ENCODE results near the gene MIDN. TPM values are rescaled to one million over a fixed set of nuclear protein-coding genes. Genes with fewer than 3 reads are reported as not detected.

Gene MIDN
- total and polyA plus RNA-seq, 5 donors from 2014 or later: 1.4 to 126 (median 2.1) TPM

- Histone ChIP-seq H3K36me3 (ENCODE audit: control insufficient read depth, insufficient read depth, low read length) (peaks cover 43% of the 10 kb centered on the region), H3K4me3 (ENCODE audit: low read depth, low read length) (no peak overlapping the region), H3K9me3 (ENCODE audit: control insufficient read depth in 2 of 2, low read length in 2 of 2) (no peaks in the 10 kb centered on the region), H3K27me3 (ENCODE audit: control insufficient read depth, insufficient read depth, low read length) (no peaks in the 10 kb centered on the region), H3K4me1 (ENCODE audit: control insufficient read depth, insufficient read depth, low read length, poor library complexity, severe bottlenecking) (peaks cover 86% of the 10 kb centered on the region), H3K27ac (ENCODE audit: insufficient read depth, low read length, poor library complexity, severe bottlenecking) (peak overlapping the region; percentile 85)
- Mint-ChIP-seq H3K4me1 (peaks cover 0 to 66% (median 37%) of the 10 kb centered on the region in 4 donors), H3K36me3 (peaks cover 37% of the 10 kb centered on the region), H3K27ac (peak overlapping the region; percentile 32 to 95 (median 82)), H3K27me3 (peaks cover 9% of the 10 kb centered on the region), H3K9me3 (peaks cover 0 to 2% (median 0%) of the 10 kb centered on the region in 7 donors), H3K4me3 (peak overlapping the region; percentile 89 to 96 (median 92))
- DNase-seq: no peak
- ATAC-seq (ENCODE audit: low read depth in 2 of 2): no peak
These were observed 23.4 kb downstream of the MIDN start for GRCh38 chr19:1271528-1272422.

DNA sequence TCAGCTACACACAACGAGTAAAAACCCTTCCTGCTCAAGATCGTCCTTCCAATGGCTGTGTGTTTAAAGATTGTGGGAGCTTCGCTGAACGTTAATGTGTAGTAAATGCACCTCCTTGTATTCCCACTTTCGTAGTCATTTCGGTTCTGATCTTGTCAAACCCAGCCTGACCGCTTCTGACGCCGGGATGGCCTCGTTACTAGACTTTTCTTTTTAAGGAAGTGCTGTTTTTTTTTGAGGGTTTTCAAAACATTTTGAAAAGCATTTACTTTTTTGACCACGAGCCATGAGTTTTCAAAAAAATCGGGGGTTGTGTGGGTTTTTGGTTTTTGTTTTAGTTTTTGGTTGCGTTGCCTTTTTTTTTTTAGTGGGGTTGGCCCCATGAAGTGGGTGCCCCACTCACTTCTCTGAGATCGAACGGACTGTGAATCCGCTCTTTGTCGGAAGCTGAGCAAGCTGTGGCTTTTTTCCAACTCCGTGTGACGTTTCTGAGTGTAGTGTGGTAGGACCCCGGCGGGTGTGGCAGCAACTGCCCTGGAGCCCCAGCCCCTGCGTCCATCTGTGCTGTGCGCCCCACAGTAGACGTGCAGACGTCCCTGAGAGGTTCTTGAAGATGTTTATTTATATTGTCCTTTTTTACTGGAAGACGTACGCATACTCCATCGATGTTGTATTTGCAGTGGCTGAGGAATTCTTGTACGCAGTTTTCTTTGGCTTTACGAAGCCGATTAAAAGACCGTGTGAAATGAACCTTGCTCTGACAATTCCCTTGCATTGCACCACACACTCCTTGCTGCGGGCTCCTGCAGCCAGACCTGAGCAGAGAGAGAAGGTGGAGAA, 24.3 kb downstream of the MIDN start:
- H3K4me1 Mint-ChIP-seq: peaks cover 0 to 63% (median 39%) of the 10 kb centered on the region in 4 donors
- ATAC-seq (ENCODE audit: low read depth in 2 of 2) (no peak), DNase-seq (no peak)
- peak overlapping the region; percentile 67 to 96 (median 70) for H3K4me3 Mint-ChIP-seq
- no peaks in the 10 kb centered on the region for H3K9me3 ChIP-seq (ENCODE audit: control insufficient read depth in 2 of 2, low read length in 2 of 2)
- peaks cover 43% of the 10 kb centered on the region for H3K36me3 ChIP-seq (ENCODE audit: control insufficient read depth, insufficient read depth, low read length)
- peak overlapping the region; percentile 23 for H3K27ac ChIP-seq (ENCODE audit: insufficient read depth, low read length, poor library complexity, severe bottlenecking)
- H3K4me3 ChIP-seq (ENCODE audit: low read depth, low read length): no peak overlapping the region
- H3K27ac Mint-ChIP-seq: peak overlapping the region in 2 of 3 donors; percentile 68 to 80
- peaks cover 0 to 2% (median 0%) of the 10 kb centered on the region in 7 donors for H3K9me3 Mint-ChIP-seq
- H3K27me3 Mint-ChIP-seq: peaks cover 9% of the 10 kb centered on the region
- H3K27me3 ChIP-seq (ENCODE audit: control insufficient read depth, insufficient read depth, low read length): no peaks in the 10 kb centered on the region
- H3K4me1 ChIP-seq (ENCODE audit: control insufficient read depth, insufficient read depth, low read length, poor library complexity, severe bottlenecking): peaks cover 80% of the 10 kb centered on the region
- H3K36me3 Mint-ChIP-seq: peaks cover 37% of the 10 kb centered on the region

DNA sequence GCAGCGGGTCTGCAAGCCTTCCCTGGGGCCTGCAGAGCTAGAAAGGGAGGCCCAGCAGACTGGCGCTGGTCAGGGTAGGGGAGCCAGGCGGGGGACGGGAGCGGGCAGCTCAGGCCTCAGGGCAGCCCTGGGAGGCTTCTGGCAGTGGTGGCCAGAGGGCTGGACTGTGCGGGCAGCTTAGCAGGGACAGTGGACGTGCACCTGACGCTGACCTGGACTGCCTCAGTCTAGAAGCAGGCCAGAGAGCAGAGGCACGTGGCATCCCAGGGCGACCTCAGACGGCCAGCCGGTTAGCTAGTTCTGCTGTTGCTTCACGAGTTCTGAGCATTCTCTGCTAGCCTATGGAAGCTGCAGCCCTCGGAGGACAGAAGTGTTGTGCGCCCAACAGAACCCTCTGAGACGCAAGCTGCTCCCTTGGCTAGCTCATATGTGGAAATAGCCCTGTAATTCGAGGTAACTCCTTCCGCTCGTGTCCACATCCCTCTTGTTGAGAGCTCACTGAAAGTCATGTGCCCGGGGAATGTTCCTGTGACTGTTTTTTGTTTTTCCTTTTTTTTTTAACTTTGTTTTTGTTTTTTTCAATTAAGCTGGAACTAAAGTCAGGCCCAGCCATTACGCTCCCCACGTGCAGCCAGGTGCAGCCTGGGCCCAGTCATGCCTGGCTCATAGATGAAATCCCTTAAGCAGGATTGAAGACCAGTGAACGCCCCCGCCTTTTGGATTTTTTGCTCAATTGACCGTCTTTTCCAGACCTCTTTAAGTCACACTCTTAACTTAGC, 25.1 kb downstream of the MIDN start:
- Histone ChIP-seq H3K27ac (ENCODE audit: insufficient read depth, low read length, poor library complexity, severe bottlenecking) (peak overlapping the region; percentile 96), H3K4me3 (ENCODE audit: low read depth, low read length) (no peak overlapping the region), H3K9me3 (ENCODE audit: control insufficient read depth in 2 of 2, low read length in 2 of 2) (no peaks in the 10 kb centered on the region), H3K4me1 (ENCODE audit: control insufficient read depth, insufficient read depth, low read length, poor library complexity, severe bottlenecking) (peaks cover 72% of the 10 kb centered on the region), H3K36me3 (ENCODE audit: control insufficient read depth, insufficient read depth, low read length) (peaks cover 43% of the 10 kb centered on the region), H3K27me3 (ENCODE audit: control insufficient read depth, insufficient read depth, low read length) (no peaks in the 10 kb centered on the region)
- Mint-ChIP-seq H3K27ac (peak overlapping the region; percentile 75 to 86 (median 80)), H3K9me3 (peaks cover 0 to 2% (median 0%) of the 10 kb centered on the region in 7 donors), H3K27me3 (peaks cover 9% of the 10 kb centered on the region), H3K4me1 (peaks cover 0 to 60% (median 38%) of the 10 kb centered on the region in 4 donors), H3K4me3 (peak overlapping the region; percentile 71 to 96 (median 80)), H3K36me3 (peaks cover 37% of the 10 kb centered on the region)
- DNase-seq (no peak), ATAC-seq (ENCODE audit: low read depth in 2 of 2) (no peak)

DNA sequence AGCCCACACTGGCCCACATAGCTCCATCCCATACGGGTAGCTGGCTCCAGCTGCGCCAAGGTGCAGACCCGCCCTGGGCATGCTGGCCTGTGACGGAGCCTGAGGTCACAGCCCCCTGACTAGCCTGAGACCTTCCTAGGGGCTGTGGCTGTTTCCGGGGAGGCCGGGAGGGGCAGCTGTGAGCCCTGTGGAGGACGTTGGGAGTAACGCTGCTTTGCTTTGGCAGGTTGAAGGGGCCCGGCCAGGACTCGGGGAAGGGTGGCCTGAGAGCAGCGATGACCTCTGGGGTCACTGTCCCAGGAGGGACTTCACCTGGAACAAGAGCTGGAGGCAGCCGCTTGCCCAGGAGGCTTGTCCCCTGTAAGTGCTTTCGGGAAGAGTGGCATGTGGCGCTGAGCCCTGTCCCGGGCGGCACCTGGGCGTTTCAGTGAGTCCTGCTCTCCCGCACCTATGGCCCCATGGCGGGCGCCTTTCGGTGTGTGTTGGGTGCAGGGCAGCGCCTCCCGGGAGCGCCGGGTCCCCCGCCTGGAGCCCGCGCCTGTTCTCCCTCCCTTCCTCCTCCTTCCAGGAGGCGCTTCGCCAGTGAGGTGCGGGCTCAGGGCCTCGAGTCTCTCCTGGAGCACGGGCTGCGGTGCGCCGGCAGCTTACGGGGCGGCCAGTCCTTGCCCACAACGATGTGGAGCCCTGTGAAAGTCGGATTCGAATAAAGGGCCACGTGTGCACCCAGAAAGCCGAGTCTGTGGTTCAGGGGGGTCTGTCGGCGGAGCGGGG, 25.9 kb downstream of the MIDN start:
- H3K9me3 Mint-ChIP-seq: no peaks in the 10 kb centered on the region
- no peaks in the 10 kb centered on the region for H3K27me3 ChIP-seq (ENCODE audit: control insufficient read depth, insufficient read depth, low read length)
- H3K27ac Mint-ChIP-seq: peak overlapping the region; percentile 20 to 86 (median 75)
- peaks cover 67% of the 10 kb centered on the region for H3K4me1 ChIP-seq (ENCODE audit: control insufficient read depth, insufficient read depth, low read length, poor library complexity, severe bottlenecking)
- H3K4me3 Mint-ChIP-seq: peak overlapping the region; percentile 71 to 96 (median 80)
- H3K36me3 ChIP-seq (ENCODE audit: control insufficient read depth, insufficient read depth, low read length): peaks cover 48% of the 10 kb centered on the region
- no peak for DNase-seq
- H3K9me3 ChIP-seq (ENCODE audit: control insufficient read depth in 2 of 2, low read length in 2 of 2): no peaks in the 10 kb centered on the region
- H3K36me3 Mint-ChIP-seq: peaks cover 37% of the 10 kb centered on the region
- no peak for ATAC-seq (ENCODE audit: low read depth in 2 of 2)
- peaks cover 4% of the 10 kb centered on the region for H3K27me3 Mint-ChIP-seq
- peak overlapping the region; percentile 96 for H3K27ac ChIP-seq (ENCODE audit: insufficient read depth, low read length, poor library complexity, severe bottlenecking)
- H3K4me1 Mint-ChIP-seq: peaks cover 0 to 53% (median 33%) of the 10 kb centered on the region in 4 donors
- H3K4me3 ChIP-seq (ENCODE audit: low read depth, low read length): no peak overlapping the region

DNA sequence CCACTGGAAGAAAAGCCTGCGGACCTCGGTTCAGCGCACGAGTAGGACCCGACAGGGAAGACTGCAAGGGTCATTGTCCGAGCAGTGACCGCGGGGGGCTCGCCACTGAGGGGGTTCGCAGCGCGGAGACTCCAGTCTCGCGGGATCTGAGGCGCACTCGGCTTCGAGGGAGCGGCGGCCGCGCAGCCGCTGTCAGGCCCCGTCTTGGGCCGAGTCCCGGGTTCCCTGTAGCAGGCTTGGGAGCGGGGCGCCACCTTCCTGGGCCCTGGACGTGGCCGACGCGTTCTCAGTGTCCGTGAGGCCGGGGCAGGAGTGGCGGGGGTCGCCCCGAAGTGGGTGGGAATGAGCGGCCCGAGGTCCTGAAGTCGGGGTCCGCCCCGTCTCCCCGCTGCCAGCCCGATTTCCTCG, 26.5 kb downstream of the MIDN start:
- Histone ChIP-seq H3K27ac (ENCODE audit: insufficient read depth, low read length, poor library complexity, severe bottlenecking) (peak overlapping the region; percentile 96), H3K4me3 (ENCODE audit: low read depth, low read length) (no peak overlapping the region), H3K4me1 (ENCODE audit: control insufficient read depth, insufficient read depth, low read length, poor library complexity, severe bottlenecking) (peaks cover 69% of the 10 kb centered on the region), H3K27me3 (ENCODE audit: control insufficient read depth, insufficient read depth, low read length) (no peaks in the 10 kb centered on the region), H3K36me3 (ENCODE audit: control insufficient read depth, insufficient read depth, low read length) (peaks cover 48% of the 10 kb centered on the region), H3K9me3 (ENCODE audit: control insufficient read depth in 2 of 2, low read length in 2 of 2) (no peaks in the 10 kb centered on the region)
- Mint-ChIP-seq H3K4me1 (peaks cover 0 to 55% (median 37%) of the 10 kb centered on the region in 4 donors), H3K27me3 (peaks cover 6% of the 10 kb centered on the region), H3K27ac (no peak overlapping the region), H3K4me3 (peak overlapping the region in 3 of 4 donors; percentile 13 to 96 (median 46)), H3K36me3 (peaks cover 41% of the 10 kb centered on the region), H3K9me3 (no peaks in the 10 kb centered on the region)
- no peak for ATAC-seq (ENCODE audit: low read depth in 2 of 2)
- DNase-seq: peak in 1 of 3 donors; percentile 43

DNA sequence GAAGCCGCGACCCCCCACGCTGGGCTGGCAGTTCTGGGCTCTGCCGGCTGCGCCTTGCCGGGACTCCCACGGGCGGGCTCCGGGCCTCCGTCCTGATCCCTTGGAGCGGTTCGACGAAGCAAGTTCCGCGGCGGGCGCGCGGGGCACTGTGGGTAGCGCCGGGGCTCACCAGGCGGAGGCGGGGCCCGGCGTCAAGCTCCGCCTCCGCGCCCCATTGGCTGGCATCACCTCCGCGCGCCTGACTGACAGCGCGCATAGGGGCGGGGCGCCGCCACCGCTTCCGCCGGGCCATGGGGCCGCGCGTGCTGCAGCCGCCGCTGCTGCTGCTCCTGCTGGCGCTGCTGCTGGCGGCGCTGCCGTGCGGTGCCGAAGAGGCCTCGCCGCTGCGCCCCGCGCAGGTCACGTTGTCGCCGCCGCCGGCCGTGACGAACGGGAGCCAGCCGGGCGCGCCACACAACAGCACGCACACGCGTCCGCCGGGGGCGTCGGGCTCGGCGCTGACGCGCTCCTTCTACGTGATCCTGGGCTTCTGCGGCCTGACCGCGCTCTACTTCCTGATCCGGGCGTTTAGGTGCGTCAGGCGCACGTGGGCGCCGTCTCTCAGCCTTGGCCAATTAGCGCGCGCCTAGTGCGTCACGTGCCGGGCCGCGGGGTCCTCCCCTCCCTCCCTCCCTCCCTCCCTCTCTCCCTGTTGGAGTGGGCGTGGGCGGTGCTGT, 27.0 kb downstream of the MIDN start, which contains the start of gene FAM174C:
Gene FAM174C (plus strand): TSS at position 271 of the 716 bp plus-strand sequence. CDS start 20 bp downstream, at position 291.
- Mint-ChIP-seq H3K36me3 (peaks cover 37% of the 10 kb centered on the region), H3K9me3 (no peaks in the 10 kb centered on the region), H3K27me3 (peaks cover 9% of the 10 kb centered on the region), H3K27ac (peak within 1 kb of the TSS; percentile 89 to 96 (median 90)), H3K4me1 (peaks cover 0 to 53% (median 36%) of the 10 kb centered on the region in 4 donors), H3K4me3 (peak within 1 kb of the TSS; percentile 88 to 96 (median 90))
- DNase-seq (peak; percentile 96 to 98 (median 96)), ATAC-seq (ENCODE audit: low read depth in 2 of 2) (peak; percentile 81 to 86)
- Histone ChIP-seq H3K9me3 (ENCODE audit: control insufficient read depth in 2 of 2, low read length in 2 of 2) (no peaks in the 10 kb centered on the region), H3K36me3 (ENCODE audit: control insufficient read depth, insufficient read depth, low read length) (peaks cover 48% of the 10 kb centered on the region), H3K4me1 (ENCODE audit: control insufficient read depth, insufficient read depth, low read length, poor library complexity, severe bottlenecking) (peaks cover 63% of the 10 kb centered on the region), H3K27me3 (ENCODE audit: control insufficient read depth, insufficient read depth, low read length) (no peaks in the 10 kb centered on the region), H3K27ac (ENCODE audit: insufficient read depth, low read length, poor library complexity, severe bottlenecking) (peak within 1 kb of the TSS; percentile 96), H3K4me3 (ENCODE audit: low read depth, low read length) (peak within 1 kb of the TSS; percentile 44)
